ENCODE measurements around the gene MXD1.

MXD1 gene

GRCh38 chr2:69969126-69969983, 54.4 kb downstream of the MXD1 start:
- Histone ChIP-seq H3K27ac (no peak overlapping the region), H3K36me3 (no peaks in the 10 kb centered on the region), H3K4me3 (no peak overlapping the region), H3K4me1 (no peaks in the 10 kb centered on the region), H3K9me3 (no peaks in the 10 kb centered on the region), H3K27me3 (no peaks in the 10 kb centered on the region)
- no peak for DNase-seq
- intact Hi-C loops (cut with DNase I; ENCODE audit: low total_unique reads): no loop called here
- no peak for TF ChIP-seq CTCF (IDR thresholded peaks at IDR 0.05)

GRCh38 chr2:69969991-69970390, 55.1 kb downstream of the MXD1 start:
- Histone ChIP-seq H3K27ac (no peak overlapping the region), H3K27me3 (no peaks in the 10 kb centered on the region), H3K4me3 (no peak overlapping the region), H3K4me1 (no peaks in the 10 kb centered on the region), H3K9me3 (no peaks in the 10 kb centered on the region), H3K36me3 (no peaks in the 10 kb centered on the region)
- no peak for TF ChIP-seq CTCF (IDR thresholded peaks at IDR 0.05)
- intact Hi-C loops (cut with DNase I; ENCODE audit: low total_unique reads): no loop called here
- DNase-seq: no peak

GRCh38 chr2:69972822-69973221, 57.9 kb downstream of the MXD1 start:
- H3K4me1 ChIP-seq: no peaks in the 10 kb centered on the region
- H3K27ac ChIP-seq: no peak overlapping the region
- H3K36me3 ChIP-seq: no peaks in the 10 kb centered on the region
- H3K9me3 ChIP-seq: no peaks in the 10 kb centered on the region
- H3K27me3 ChIP-seq: no peaks in the 10 kb centered on the region
- intact Hi-C loops (cut with DNase I; ENCODE audit: low total_unique reads): no loop called here
- no peak for DNase-seq
- H3K4me3 ChIP-seq: no peak overlapping the region
- TF ChIP-seq CTCF (IDR thresholded peaks at IDR 0.05): no peak

GRCh38 chr2:69973335-69973735, 58.4 kb downstream of the MXD1 start:
- H3K27me3 ChIP-seq: no peaks in the 10 kb centered on the region
- H3K36me3 ChIP-seq: no peaks in the 10 kb centered on the region
- no peak for DNase-seq
- TF ChIP-seq CTCF (IDR thresholded peaks at IDR 0.05): no peak
- no peak overlapping the region for H3K27ac ChIP-seq
- H3K4me3 ChIP-seq: no peak overlapping the region
- no peaks in the 10 kb centered on the region for H3K9me3 ChIP-seq
- no peaks in the 10 kb centered on the region for H3K4me1 ChIP-seq
- intact Hi-C loops (cut with DNase I; ENCODE audit: low total_unique reads): no loop called here

- no peak overlapping the region for H3K4me3 ChIP-seq
- DNase-seq: no peak
- no peaks in the 10 kb centered on the region for H3K36me3 ChIP-seq
- peaks cover 0 to 6% (median 0%) of the 10 kb centered on the region in 4 donors for H3K4me1 ChIP-seq
- H3K27me3 ChIP-seq: no peaks in the 10 kb centered on the region
- no peak overlapping the region for H3K27ac ChIP-seq
- H3K9me3 ChIP-seq: no peaks in the 10 kb centered on the region
- intact Hi-C loops (cut with DNase I; ENCODE audit: low total_unique reads): no loop called here
- TF ChIP-seq CTCF (IDR thresholded peaks at IDR 0.05): no peak
These were observed 60.4 kb downstream of the MXD1 start for GRCh38 chr2:69975136-69975852.

Data from tibial artery (tissue), 4 donors.